ENCODE data around the gene CMSS1.

The CMSS1 gene

DNA sequence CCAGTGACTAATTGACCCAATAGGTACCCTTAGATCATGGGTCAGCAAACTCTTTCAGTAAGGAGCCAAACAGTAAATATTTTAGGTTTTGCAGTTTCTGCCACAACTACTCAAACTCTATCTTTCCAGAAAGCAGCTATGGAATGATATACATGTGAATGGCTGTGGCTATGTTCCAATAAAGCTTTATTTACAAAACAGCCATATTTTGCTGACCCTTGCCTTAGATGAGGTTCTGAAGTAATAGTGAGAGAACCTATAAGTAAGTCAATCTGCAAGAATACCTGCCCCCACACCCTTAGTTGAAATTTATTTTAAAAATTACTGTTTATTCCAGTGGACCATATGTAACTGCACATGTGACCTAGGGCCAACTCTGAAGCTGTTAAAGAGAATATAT is 134.0 kb downstream of the CMSS1 start:
- TF ChIP-seq, protein P1, sequence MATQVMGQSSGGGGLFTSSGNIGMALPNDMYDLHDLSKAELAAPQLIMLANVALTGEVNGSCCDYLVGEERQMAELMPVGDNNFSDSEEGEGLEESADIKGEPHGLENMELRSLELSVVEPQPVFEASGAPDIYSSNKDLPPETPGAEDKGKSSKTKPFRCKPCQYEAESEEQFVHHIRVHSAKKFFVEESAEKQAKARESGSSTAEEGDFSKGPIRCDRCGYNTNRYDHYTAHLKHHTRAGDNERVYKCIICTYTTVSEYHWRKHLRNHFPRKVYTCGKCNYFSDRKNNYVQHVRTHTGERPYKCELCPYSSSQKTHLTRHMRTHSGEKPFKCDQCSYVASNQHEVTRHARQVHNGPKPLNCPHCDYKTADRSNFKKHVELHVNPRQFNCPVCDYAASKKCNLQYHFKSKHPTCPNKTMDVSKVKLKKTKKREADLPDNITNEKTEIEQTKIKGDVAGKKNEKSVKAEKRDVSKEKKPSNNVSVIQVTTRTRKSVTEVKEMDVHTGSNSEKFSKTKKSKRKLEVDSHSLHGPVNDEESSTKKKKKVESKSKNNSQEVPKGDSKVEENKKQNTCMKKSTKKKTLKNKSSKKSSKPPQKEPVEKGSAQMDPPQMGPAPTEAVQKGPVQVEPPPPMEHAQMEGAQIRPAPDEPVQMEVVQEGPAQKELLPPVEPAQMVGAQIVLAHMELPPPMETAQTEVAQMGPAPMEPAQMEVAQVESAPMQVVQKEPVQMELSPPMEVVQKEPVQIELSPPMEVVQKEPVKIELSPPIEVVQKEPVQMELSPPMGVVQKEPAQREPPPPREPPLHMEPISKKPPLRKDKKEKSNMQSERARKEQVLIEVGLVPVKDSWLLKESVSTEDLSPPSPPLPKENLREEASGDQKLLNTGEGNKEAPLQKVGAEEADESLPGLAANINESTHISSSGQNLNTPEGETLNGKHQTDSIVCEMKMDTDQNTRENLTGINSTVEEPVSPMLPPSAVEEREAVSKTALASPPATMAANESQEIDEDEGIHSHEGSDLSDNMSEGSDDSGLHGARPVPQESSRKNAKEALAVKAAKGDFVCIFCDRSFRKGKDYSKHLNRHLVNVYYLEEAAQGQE (IDR thresholded peaks at IDR 0.05; ENCODE audit: insufficient read depth in 1 of 2, low read depth in 2 of 2, low read length in 2 of 2), result no peak

DNA sequence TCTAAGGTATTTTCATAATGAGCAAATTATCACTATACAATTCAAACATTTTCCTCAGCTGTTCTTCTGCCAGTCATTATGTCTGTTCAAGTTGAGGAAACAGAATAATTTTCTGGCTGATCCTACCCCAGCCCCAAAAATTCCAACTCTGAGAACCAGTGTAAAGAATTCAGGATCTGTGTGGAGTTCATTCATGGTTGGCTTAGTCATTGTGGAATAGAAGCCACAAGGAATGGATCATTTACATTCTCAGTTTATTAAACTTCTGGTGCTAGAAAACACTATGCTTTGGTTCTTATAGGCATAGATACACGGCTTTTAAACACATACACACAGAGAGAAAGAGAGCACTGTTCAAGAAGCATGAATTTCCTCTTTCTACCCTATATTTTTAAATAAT is 134.6 kb downstream of the CMSS1 start:
- TF ChIP-seq TAF1 (IDR thresholded peaks at IDR 0.05; ENCODE audit: borderline replicate concordance, insufficient read depth, low read length), result no peak
- TF ChIP-seq SIN3A (IDR thresholded peaks at IDR 0.05; ENCODE audit: borderline replicate concordance, insufficient read depth, low read length), result no peak
- no peak for TF ChIP-seq FOXP2 (optimal IDR thresholded peaks at IDR 0.05; ENCODE audit: borderline replicate concordance, extremely low read depth, extremely low read length, insufficient read depth)
- no peak for TF ChIP-seq POLR2AphosphoS5 (IDR thresholded peaks at IDR 0.05; ENCODE audit: low read depth, low read length)
- TF ChIP-seq, protein P1 (IDR thresholded peaks at IDR 0.05; ENCODE audit: insufficient read depth in 1 of 2, low read depth in 2 of 2, low read length in 2 of 2), result no peak

DNA sequence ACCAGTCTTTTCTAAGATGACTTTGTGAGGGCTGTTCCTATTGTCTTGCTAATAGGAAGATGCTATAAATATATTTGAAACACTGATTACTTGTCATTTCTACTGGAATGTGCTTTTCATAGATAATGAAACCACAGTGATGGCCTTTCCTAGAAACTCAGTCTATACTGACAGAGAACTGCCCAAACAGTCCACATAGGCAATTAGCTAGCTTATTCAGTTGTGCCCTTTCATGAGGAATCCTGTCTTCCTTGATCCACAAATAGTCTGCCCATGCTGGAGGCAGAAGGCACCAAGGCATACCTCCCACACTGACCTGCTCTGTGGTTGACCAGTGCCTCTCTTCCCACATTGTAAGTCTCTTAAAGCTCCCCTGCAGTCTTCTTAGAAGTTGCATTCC is 135.9 kb downstream of the CMSS1 start:
- TF ChIP-seq FOXP2 (optimal IDR thresholded peaks at IDR 0.05; ENCODE audit: borderline replicate concordance, extremely low read depth, extremely low read length, insufficient read depth) (no peak), TAF1 (IDR thresholded peaks at IDR 0.05; ENCODE audit: borderline replicate concordance, insufficient read depth, low read length) (no peak), POLR2AphosphoS5 (IDR thresholded peaks at IDR 0.05; ENCODE audit: low read depth, low read length) (no peak), SIN3A (IDR thresholded peaks at IDR 0.05; ENCODE audit: borderline replicate concordance, insufficient read depth, low read length) (no peak)
- TF ChIP-seq, protein P1 (IDR thresholded peaks at IDR 0.05; ENCODE audit: insufficient read depth in 1 of 2, low read depth in 2 of 2, low read length in 2 of 2), result no peak

DNA sequence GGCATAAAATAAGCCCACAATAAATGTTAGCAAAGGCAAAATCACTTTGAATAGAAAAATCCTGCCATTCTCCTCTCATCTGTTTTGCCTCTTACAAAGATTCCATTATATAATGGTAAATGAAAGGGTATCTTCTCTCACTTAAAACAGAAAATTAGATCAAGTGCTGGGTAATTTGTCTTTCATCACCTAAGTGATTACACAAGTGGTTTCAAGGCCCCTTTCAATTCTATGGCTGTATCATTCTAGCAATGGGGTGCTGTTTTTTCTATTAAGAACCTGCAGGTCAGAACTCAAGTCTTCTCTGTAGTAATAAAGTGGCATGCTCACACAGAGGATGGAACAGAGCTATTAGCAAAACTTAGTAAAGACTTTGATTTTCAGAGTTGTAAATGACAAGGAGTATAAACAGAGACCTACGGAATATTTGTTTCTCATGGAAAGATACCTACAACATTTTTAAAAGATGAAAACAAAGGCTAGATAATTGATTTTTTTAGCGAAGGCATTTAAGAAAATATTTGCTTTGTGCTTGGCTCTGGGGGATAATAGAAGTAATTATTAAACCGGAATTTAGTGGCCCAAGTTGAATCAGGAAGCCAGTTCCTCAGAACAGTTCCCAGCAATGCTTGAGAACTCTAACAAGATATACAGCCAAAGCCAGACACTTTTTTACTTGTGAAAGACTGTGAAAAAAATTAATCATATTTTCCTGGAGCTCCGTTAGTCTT is 137.4 kb downstream of the CMSS1 start:
- TF ChIP-seq, protein P1 (IDR thresholded peaks at IDR 0.05; ENCODE audit: insufficient read depth in 1 of 2, low read depth in 2 of 2, low read length in 2 of 2), result no peak
- TF ChIP-seq TAF1 (IDR thresholded peaks at IDR 0.05; ENCODE audit: borderline replicate concordance, insufficient read depth, low read length), result no peak
